CD4-positive, CD25-positive, alpha-beta regulatory T cell (primary cell): ENCODE results near the gene MAPKAP1. TPM values are rescaled to one million over a fixed set of nuclear protein-coding genes. Genes with fewer than 3 reads are reported as not detected.
"Not testable (repeated sequence)": the region's sequence is repeated elsewhere in the genome, so short reads cannot be mapped to it uniquely, and the experiment has no call there.

Experiments
- ATAC-seq, 2 donors: fragments of 150-1000 bp; cut with Tn5 transposase; one replicate each; pipeline ENCODE4 v1.10.0; 2021; ENCODE audit warnings: low read depth in 2 of 2, moderate number of reproducible peaks in 2 of 2, moderate library complexity in 1 of 2
- DNase-seq, 3 donors: peaks; one replicate each; pipeline versions ENCODE4 v3.0.0 to v3.0.0-alpha.2; 2012 to 2022; ENCODE audit warnings: mixed read lengths in 1 of 3
- H3K27ac ChIP-seq: one replicate; pipeline ENCODE4 v1.7.0; 2013; ENCODE audit warnings: mild to moderate bottlenecking, low read length; ENCODE audit not compliant: insufficient read depth, poor library complexity, severe bottlenecking
- H3K27me3 ChIP-seq: one replicate; pipeline ENCODE4 v1.7.0; 2013; ENCODE audit warnings: low read length; ENCODE audit not compliant: control insufficient read depth, insufficient read depth
- H3K36me3 ChIP-seq: one replicate; pipeline ENCODE4 v1.7.0; 2013; ENCODE audit warnings: mild to moderate bottlenecking, low read length, moderate library complexity; ENCODE audit not compliant: control insufficient read depth, insufficient read depth
- H3K4me1 ChIP-seq: 2 replicates; pipeline ENCODE4 v1.7.0; 2013; ENCODE audit warnings: mild to moderate bottlenecking, low read length; ENCODE audit not compliant: insufficient read depth, control insufficient read depth, poor library complexity, severe bottlenecking
- H3K4me3 ChIP-seq: one replicate; pipeline ENCODE4 v1.7.0; 2013; ENCODE audit warnings: low read depth, mild to moderate bottlenecking, low read length, moderate library complexity
- H3K9me3 ChIP-seq, 2 experiments: 1 replicate in 1 of 2; 2 replicates in 1 of 2; pipeline ENCODE4 v1.7.0; 2013; ENCODE audit warnings: low read length in 2 of 2, mild to moderate bottlenecking in 1 of 2, moderate library complexity in 1 of 2; ENCODE audit not compliant: control insufficient read depth in 2 of 2
- H3K27ac Mint-ChIP-seq, 3 donors: one replicate each; pipeline ENCODE4 v1.8.0; 2020 to 2022; ENCODE audit warnings: mild to moderate bottlenecking in 3 of 3, mixed read lengths in 3 of 3, moderate library complexity in 2 of 3
- H3K27me3 Mint-ChIP-seq: one replicate; pipeline ENCODE4 v1.8.0; 2022; ENCODE audit warnings: mild to moderate bottlenecking, mixed read lengths
- H3K36me3 Mint-ChIP-seq: one replicate; pipeline ENCODE4 v1.8.0; 2020; ENCODE audit warnings: mixed read lengths
- H3K4me1 Mint-ChIP-seq, 4 donors: one replicate each; pipeline ENCODE4 v1.8.0; 2020 to 2022; ENCODE audit warnings: mixed read lengths in 4 of 4, mild to moderate bottlenecking in 1 of 4
- H3K4me3 Mint-ChIP-seq, 4 donors: one replicate each; pipeline ENCODE4 v1.8.0; 2020 to 2022; ENCODE audit warnings: mild to moderate bottlenecking in 4 of 4, mixed read lengths in 4 of 4, moderate library complexity in 3 of 4
- H3K9me3 Mint-ChIP-seq, 7 donors: one replicate each; pipeline ENCODE4 v1.8.0; 2020 to 2022; ENCODE audit warnings: mixed read lengths in 7 of 7, mild to moderate bottlenecking in 3 of 7, moderate library complexity in 2 of 7
- polyA plus RNA-seq, 4 donors: library from polyadenylated mRNA; unstranded; fragments of 300-500 nt; fragmentation: Illumina TruSeq; gene quantifications; one replicate each; pipeline ENCODE4 v1.2.3, GENCODE V29; 2021
- total RNA-seq: library from RNA; stranded (reverse); gene quantifications from one replicate; pipeline ENCODE4 v1.2.3, GENCODE V29; 2022

Gene MAPKAP1
- total and polyA plus RNA-seq, 5 donors from 2014 or later, result 40.8 to 53.2 (median 47.3) TPM

DNA sequence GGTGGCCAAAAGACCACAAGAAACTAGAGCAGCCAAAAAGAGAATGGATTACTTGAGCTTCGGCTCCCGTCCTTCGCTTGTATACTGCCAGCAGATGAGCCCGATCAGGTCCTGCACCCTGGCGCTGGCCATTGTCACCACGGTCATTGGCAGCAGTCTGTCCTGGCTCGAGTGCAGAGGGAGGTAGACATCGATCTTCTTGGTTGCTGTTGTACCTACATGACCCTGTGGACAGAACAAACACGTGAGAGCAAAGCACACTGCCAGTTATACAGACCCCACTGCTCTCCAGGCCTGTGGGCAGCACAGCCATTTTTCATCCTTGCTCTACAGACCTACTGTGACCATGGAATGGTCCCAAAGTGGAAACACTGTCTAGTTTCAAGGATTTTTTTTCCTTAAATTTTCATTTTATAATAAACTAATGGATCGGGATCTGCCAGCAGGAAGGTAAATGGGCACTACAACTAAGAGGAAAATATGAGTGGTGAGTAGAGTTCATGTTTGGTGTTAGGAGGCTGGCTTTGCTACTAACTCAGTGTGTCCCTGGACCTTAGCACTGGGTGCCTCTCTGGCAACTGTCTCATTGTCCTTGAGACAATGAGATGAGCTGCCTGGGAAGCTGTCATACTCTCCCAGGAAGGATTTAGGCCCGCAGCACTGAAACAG is 121.4 kb downstream of the MAPKAP1 start:
- Mint-ChIP-seq H3K9me3 (peaks cover 0 to 4% (median 1%) of the 10 kb centered on the region in 7 donors), H3K4me1 (peaks cover 5 to 20% (median 15%) of the 10 kb centered on the region in 4 donors), H3K4me3 (no peak overlapping the region), H3K27me3 (no peaks in the 10 kb centered on the region), H3K36me3 (peaks cover 34% of the 10 kb centered on the region), H3K27ac (peak overlapping the region in 2 of 3 donors; percentile 4 to 38)
- no peak overlapping the region for H3K4me3 ChIP-seq
- H3K27ac ChIP-seq, result no peak overlapping the region
- H3K9me3 ChIP-seq, result no peaks in the 10 kb centered on the region
- DNase-seq, result no peak
- H3K27me3 ChIP-seq, result no peaks in the 10 kb centered on the region
- no peaks in the 10 kb centered on the region for H3K4me1 ChIP-seq
- peaks cover 29% of the 10 kb centered on the region for H3K36me3 ChIP-seq
- no peak for ATAC-seq

- H3K9me3 ChIP-seq, result no peaks in the 10 kb centered on the region
- no peak overlapping the region for H3K4me3 Mint-ChIP-seq
- peak overlapping the region in 1 of 3 donors; percentile 61 for H3K27ac Mint-ChIP-seq
- H3K36me3 ChIP-seq, result peaks cover 32% of the 10 kb centered on the region
- H3K27me3 ChIP-seq, result no peaks in the 10 kb centered on the region
- H3K9me3 Mint-ChIP-seq, result peaks cover 0 to 13% (median 2%) of the 10 kb centered on the region in 7 donors
- DNase-seq (no peak), ATAC-seq (no peak)
- H3K4me1 ChIP-seq, result no peaks in the 10 kb centered on the region
- peaks cover 36% of the 10 kb centered on the region for H3K36me3 Mint-ChIP-seq
- no peaks in the 10 kb centered on the region for H3K27me3 Mint-ChIP-seq
- peaks cover 0 to 9% (median 3%) of the 10 kb centered on the region in 4 donors for H3K4me1 Mint-ChIP-seq
- H3K4me3 ChIP-seq, result no peak overlapping the region
- no peak overlapping the region for H3K27ac ChIP-seq
Observed at GRCh38 chr9:125580701-125581286, 126.2 kb downstream of the MAPKAP1 start.

DNA sequence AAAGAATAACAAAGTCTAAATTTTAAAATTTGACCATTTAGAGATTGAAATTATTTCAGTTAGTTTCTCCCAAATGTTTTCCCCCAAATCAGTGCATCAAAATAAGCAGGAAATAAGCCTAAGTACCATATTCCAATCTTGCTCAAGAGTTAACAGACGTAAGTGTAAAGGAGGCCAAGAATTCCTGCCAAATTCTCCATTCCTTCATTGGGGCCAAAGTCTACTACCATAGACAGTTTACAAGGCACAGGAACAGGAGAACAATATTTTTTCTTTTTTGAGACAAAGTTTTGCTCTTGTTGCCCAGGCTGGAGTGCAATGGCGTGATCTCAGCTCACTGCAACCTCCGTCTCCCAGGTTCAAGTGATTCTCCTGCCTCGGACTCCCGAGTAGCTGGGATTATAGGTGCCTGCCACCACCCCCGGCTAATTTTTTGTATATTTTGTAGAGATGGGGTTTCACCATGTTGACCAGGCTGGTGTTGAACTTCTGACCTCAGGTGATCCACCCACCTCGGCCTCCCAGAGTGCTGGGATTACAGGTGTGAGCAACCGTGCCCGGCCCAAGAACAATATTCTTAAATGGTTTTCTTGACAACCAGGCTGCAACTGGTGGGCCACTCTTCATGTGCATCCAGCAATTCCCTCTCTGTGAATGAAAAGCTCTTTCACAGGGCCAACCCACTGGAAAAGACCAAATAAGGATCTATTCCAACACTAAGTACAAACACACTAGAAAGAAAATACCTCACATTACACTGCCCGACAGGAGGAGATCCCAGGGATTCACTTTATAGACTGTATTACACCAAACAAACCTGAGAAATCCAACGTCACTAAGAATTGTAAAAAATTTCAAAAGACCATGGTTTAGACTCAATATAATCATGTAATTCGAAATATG is 127.7 kb downstream of the MAPKAP1 start:
- no peaks in the 10 kb centered on the region for H3K27me3 Mint-ChIP-seq
- no peak for ATAC-seq
- DNase-seq, result no peak
- peak overlapping the region in 1 of 3 donors; percentile 2 for H3K27ac Mint-ChIP-seq
- Histone ChIP-seq H3K36me3 (peaks cover 22% of the 10 kb centered on the region), H3K4me1 (no peaks in the 10 kb centered on the region), H3K4me3 (no peak overlapping the region), H3K27me3 (no peaks in the 10 kb centered on the region), H3K27ac (no peak overlapping the region), H3K9me3 (no peaks in the 10 kb centered on the region)
- peaks cover 0 to 9% (median 5%) of the 10 kb centered on the region in 4 donors for H3K4me1 Mint-ChIP-seq
- no peak overlapping the region for H3K4me3 Mint-ChIP-seq
- peaks cover 0 to 17% (median 2%) of the 10 kb centered on the region in 7 donors for H3K9me3 Mint-ChIP-seq
- H3K36me3 Mint-ChIP-seq, result peaks cover 36% of the 10 kb centered on the region

DNA sequence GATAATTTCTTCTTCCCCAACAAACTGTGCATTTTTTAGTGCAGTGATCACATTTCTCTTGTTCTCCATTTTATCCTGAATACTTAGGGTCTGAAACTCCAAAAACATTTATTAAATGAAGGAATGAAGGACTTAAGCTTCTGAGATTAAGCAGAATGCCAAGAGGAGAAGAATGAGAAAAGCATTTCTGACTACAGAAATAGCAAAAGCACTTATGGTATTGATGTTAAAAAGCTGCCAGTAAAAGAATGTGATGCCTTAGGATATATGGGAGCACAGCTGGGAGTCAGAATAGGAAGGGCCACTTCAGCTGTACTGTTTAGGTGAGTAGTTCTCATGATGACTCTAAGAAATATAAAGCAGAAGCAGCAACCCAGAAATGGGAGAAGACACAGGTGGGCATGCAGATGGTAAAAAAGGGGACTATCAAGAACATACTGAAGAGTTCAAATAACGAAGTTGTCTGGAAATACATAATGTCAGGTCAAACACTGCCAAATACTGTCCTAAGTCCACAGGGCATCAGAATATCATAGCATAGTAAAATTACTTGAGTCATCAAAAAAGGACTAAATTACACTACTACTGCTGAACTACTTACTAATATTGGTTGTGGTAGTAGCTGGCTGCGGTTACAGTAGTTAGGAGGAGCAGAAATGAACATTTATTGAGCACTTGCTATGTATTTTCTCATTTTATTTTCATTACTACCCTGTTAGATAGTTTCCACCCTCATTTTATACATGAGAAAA is 132.7 kb downstream of the MAPKAP1 start:
- H3K36me3 Mint-ChIP-seq, result peaks cover 19% of the 10 kb centered on the region
- peak overlapping the region in 1 of 3 donors; percentile 11 for H3K27ac Mint-ChIP-seq

GRCh38 chr9:125572461-125572860 is 134.5 kb downstream of the MAPKAP1 start:
- peaks cover 0 to 25% (median 4%) of the 10 kb centered on the region in 7 donors for H3K9me3 Mint-ChIP-seq
- ATAC-seq, result not testable (repeated sequence)

More for the DNA sequence above, 132.7 kb downstream of the MAPKAP1 start:
- peaks cover 3 to 6% of the 10 kb centered on the region in 2 experiments for H3K9me3 ChIP-seq
- ATAC-seq, result no peak
- no peak overlapping the region for H3K4me3 Mint-ChIP-seq
- peaks cover 3% of the 10 kb centered on the region for H3K36me3 ChIP-seq
- peaks cover 0 to 25% (median 4%) of the 10 kb centered on the region in 7 donors for H3K9me3 Mint-ChIP-seq
- no peaks in the 10 kb centered on the region for H3K27me3 ChIP-seq
- no peaks in the 10 kb centered on the region for H3K27me3 Mint-ChIP-seq
- no peak for DNase-seq
- no peaks in the 10 kb centered on the region for H3K4me1 ChIP-seq
- no peak overlapping the region for H3K4me3 ChIP-seq
- no peak overlapping the region for H3K27ac ChIP-seq
- peaks cover 0 to 6% (median 3%) of the 10 kb centered on the region in 4 donors for H3K4me1 Mint-ChIP-seq

GRCh38 chr9:125571824-125572223 is 135.2 kb downstream of the MAPKAP1 start:
- H3K9me3 Mint-ChIP-seq, result peaks cover 0 to 25% (median 4%) of the 10 kb centered on the region in 7 donors
- H3K4me3 Mint-ChIP-seq, H3K27me3 ChIP-seq, H3K27ac Mint-ChIP-seq, DNase-seq, H3K27me3 Mint-ChIP-seq, H3K27ac ChIP-seq, H3K4me1 ChIP-seq, H3K4me1 Mint-ChIP-seq, H3K9me3 ChIP-seq, H3K36me3 ChIP-seq, ATAC-seq, H3K4me3 ChIP-seq: not testable (repeated sequence)
- H3K36me3 Mint-ChIP-seq, result peaks cover 28% of the 10 kb centered on the region

More at GRCh38 chr9:125572461-125572860, 134.5 kb downstream of the MAPKAP1 start:
- H3K4me3 Mint-ChIP-seq, H3K27me3 ChIP-seq, H3K27ac ChIP-seq, H3K9me3 ChIP-seq, H3K36me3 ChIP-seq, H3K27ac Mint-ChIP-seq, H3K4me3 ChIP-seq, H3K4me1 ChIP-seq, DNase-seq, H3K27me3 Mint-ChIP-seq, H3K4me1 Mint-ChIP-seq: not testable (repeated sequence)
- H3K36me3 Mint-ChIP-seq, result peaks cover 26% of the 10 kb centered on the region

DNA sequence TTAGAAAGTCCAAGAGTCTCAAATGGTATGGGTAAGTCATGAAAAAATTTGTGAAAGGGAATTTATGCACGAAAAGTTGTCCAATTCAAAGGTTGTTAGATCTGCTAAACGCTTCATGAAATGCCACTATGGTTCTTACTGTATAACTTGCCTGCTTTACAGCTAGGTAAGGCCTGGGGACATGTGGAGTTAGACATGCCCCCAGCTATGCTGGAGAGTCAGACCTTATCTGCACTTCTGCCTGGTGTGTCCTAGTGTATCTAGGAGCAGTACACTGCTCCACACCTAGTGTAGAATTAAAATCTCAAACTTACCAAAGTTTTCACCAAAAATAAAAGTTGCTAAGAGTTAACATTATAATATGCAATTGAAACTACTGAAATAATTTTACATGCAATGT is 136.8 kb downstream of the MAPKAP1 start:
- no peak overlapping the region for H3K4me3 ChIP-seq
- H3K4me1 ChIP-seq, result no peaks in the 10 kb centered on the region
- H3K27ac ChIP-seq, result no peak overlapping the region
- no peaks in the 10 kb centered on the region for H3K27me3 ChIP-seq
- peaks cover 3 to 6% of the 10 kb centered on the region in 2 experiments for H3K9me3 ChIP-seq
- H3K4me1 Mint-ChIP-seq, result peaks cover 0 to 9% (median 2%) of the 10 kb centered on the region in 4 donors
- no peaks in the 10 kb centered on the region for H3K27me3 Mint-ChIP-seq
- DNase-seq (no peak), ATAC-seq (no peak)
- no peak overlapping the region for H3K27ac Mint-ChIP-seq
- no peak overlapping the region for H3K4me3 Mint-ChIP-seq
- peaks cover 0 to 22% (median 4%) of the 10 kb centered on the region in 7 donors for H3K9me3 Mint-ChIP-seq
- H3K36me3 Mint-ChIP-seq, result peaks cover 32% of the 10 kb centered on the region
- peaks cover 3% of the 10 kb centered on the region for H3K36me3 ChIP-seq
